ENCODE results near the gene DCAF10.

DCAF10 gene

DNA sequence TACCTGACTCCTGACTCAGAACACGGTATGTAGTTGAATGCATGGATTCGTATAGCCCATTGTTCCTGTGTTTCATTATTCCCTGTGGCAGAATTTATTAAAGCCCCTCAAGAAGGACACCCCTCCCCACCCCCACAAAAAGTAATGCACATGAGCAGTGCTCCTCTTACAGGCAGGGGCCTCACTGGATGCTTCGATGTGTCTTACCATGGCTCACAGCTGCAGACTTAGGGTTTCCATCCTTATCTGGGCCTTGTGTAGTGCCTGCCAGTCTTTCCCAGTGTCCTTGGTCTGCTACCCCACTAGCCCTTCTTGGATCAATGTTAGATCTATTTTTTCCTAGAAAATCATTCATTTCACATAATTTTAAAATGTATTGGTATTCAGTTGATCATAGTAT, 30.6 kb upstream of the DCAF10 start:
- Histone ChIP-seq H3K4me3 (ENCODE audit: low read depth, low read length) (no peak overlapping the region), H3K4me1 (ENCODE audit: control insufficient read depth, insufficient read depth, low read length) (no peaks in the 10 kb centered on the region), H3K9me3 (ENCODE audit: control insufficient read depth, insufficient read depth, low read length) (no peaks in the 10 kb centered on the region), H3K9ac (ENCODE audit: low read depth, low read length) (no peak overlapping the region), H3K36me3 (ENCODE audit: control insufficient read depth, insufficient read depth, low read length) (no peaks in the 10 kb centered on the region), H3K27me3 (ENCODE audit: control insufficient read depth, insufficient read depth, low read length) (no peaks in the 10 kb centered on the region)

DNA sequence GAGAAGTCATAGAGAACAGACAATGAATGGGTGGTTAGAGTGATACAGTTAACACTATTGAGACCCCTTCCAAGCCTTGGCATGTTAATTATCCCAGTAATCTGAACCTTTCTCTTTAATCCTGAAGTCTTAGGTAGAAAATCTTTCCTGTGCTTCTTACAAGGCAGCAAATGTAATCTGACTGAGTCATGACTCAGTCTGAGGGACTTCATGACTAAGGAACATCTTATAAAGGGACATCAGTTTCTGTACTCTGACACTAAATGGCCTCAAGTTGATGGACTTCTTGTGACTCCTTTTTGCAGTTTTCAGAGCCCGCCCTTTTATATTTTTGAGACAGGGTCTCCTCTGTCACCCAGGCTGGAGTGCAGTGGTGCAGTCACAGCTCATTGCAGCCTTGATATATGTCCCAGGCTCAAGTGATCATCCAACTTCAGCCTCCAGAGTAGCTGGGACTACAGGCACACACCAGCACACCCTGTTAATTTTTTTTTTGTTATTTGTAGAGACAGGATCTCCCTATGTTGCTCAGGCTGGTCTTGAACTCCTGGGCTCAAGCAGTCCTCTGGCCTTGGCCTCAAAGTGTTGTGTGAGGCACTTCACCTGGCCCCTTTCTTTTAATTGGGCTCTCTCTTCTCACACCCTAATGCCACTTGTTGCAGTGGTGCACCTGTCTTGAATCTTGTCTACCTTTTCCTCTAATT, 25.2 kb upstream of the DCAF10 start:
- Histone ChIP-seq H3K9me3 (ENCODE audit: control insufficient read depth, insufficient read depth, low read length) (no peaks in the 10 kb centered on the region), H3K4me3 (ENCODE audit: low read depth, low read length) (no peak overlapping the region), H3K27me3 (ENCODE audit: control insufficient read depth, insufficient read depth, low read length) (no peaks in the 10 kb centered on the region), H3K9ac (ENCODE audit: low read depth, low read length) (no peak overlapping the region), H3K36me3 (ENCODE audit: control insufficient read depth, insufficient read depth, low read length) (peaks cover 7% of the 10 kb centered on the region), H3K4me1 (ENCODE audit: control insufficient read depth, insufficient read depth, low read length) (no peaks in the 10 kb centered on the region)

DNA sequence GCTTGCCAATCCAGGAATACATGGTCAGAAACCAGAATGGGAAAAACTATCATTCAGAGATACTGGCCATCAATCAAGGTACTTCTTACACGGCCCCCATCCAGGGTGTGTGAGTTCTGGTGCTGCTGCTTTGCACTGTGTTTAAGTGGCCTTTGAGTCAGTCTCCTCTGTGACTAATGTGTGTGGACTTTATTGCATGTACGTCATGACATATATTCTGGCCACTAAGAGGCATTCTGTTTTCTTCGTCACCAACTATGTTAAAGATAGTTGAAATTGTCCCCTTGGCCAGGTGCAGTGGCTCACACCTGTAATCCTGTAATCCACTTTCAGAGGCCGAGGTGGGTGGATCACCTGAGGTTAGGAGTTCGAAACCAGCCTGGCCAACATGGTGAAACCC, 24.3 kb upstream of the DCAF10 start:
- no peak overlapping the region for H3K9ac ChIP-seq (ENCODE audit: low read depth, low read length)
- H3K36me3 ChIP-seq (ENCODE audit: control insufficient read depth, insufficient read depth, low read length) = peaks cover 11% of the 10 kb centered on the region
- no peak overlapping the region for H3K4me3 ChIP-seq (ENCODE audit: low read depth, low read length)
- no peaks in the 10 kb centered on the region for H3K27me3 ChIP-seq (ENCODE audit: control insufficient read depth, insufficient read depth, low read length)
- H3K4me1 ChIP-seq (ENCODE audit: control insufficient read depth, insufficient read depth, low read length) = no peaks in the 10 kb centered on the region
- H3K9me3 ChIP-seq (ENCODE audit: control insufficient read depth, insufficient read depth, low read length) = no peaks in the 10 kb centered on the region

DNA sequence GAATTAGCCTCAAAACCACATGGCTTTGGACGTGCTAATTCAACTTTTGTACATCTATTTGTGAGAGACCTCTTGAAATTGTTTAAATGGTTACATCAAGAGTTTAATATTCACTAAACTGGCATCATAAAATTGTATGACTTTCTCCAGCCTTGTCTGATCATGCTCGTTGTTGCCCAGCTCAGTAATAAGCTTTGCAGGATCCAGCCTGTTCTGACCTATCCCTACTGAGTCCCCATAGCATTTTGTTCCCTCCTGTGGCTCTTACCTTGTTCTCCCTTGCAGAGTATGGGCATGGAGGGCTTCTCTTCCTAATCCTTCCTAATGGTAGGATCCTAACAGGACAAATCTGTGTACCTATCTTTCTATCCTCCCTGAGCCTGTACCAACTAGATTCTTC, 22.1 kb upstream of the DCAF10 start:
- Histone ChIP-seq H3K9me3 (ENCODE audit: control insufficient read depth, insufficient read depth, low read length) (no peaks in the 10 kb centered on the region), H3K36me3 (ENCODE audit: control insufficient read depth, insufficient read depth, low read length) (peaks cover 27% of the 10 kb centered on the region), H3K9ac (ENCODE audit: low read depth, low read length) (no peak overlapping the region), H3K4me3 (ENCODE audit: low read depth, low read length) (no peak overlapping the region), H3K4me1 (ENCODE audit: control insufficient read depth, insufficient read depth, low read length) (no peaks in the 10 kb centered on the region), H3K27me3 (ENCODE audit: control insufficient read depth, insufficient read depth, low read length) (no peaks in the 10 kb centered on the region)

DNA sequence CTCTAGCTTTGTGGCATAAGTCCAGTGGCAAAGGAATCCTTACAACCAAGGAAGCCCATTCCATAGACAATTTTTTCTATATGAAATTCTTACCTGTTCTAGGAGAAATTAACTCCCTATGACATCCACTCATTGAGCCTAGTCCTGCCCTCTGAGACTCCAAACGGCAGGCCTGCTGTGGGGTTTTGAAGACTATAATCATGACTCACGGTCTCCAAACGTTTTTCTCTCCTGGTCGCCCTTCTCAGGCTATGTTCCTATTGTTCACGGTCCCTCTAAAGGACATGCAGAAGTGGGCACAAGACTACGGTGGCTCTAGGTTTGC, 16.3 kb upstream of the DCAF10 start:
- H3K4me1 ChIP-seq (ENCODE audit: control insufficient read depth, insufficient read depth, low read length) = no peaks in the 10 kb centered on the region
- H3K27me3 ChIP-seq (ENCODE audit: control insufficient read depth, insufficient read depth, low read length) = no peaks in the 10 kb centered on the region
- peak overlapping the region; percentile 90 for H3K9ac ChIP-seq (ENCODE audit: low read depth, low read length)
- no peaks in the 10 kb centered on the region for H3K9me3 ChIP-seq (ENCODE audit: control insufficient read depth, insufficient read depth, low read length)
- peaks cover 25% of the 10 kb centered on the region for H3K36me3 ChIP-seq (ENCODE audit: control insufficient read depth, insufficient read depth, low read length)
- H3K4me3 ChIP-seq (ENCODE audit: low read depth, low read length) = peak overlapping the region; percentile 97

DNA sequence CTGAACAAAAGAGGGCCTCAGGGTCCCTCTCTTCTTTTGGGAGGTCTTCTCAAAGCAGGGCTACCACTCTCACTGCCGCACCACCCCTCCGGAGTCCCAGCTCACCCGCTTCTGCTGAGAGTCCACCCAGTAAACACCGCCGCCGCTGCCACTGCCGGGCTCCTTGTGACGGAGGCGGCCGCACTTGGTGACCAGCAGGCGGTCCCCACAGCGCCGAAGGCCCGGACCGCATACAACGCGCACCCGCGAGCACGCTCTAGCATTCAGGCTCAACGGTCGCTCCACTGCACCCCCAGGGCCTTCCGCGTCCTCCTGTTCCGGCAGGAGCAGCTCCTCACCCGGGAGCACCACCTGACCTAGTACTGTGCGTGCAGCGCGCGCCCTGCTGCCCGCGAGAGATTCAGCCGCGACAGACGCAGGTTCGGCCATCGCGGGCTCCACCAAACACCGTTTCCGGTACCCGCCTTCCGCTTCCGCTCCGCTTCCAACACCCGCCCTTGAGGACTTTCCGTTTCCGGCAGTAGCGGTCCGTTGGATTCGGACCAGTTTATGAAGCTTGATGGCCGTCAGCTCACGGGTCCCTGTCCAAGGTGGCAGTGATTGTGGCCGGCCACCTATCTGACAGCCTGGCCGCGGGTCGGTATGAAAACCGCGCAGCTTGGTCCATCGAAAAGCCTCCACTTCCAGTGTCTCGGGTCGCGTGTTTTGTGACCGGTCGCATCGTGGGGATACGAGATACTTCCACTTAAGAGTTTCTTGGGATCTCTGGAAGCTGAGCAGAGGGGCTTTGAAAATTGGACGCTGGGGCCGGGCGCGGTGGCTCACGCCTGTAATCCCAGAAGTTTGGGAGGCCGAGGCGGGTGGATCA, 15.7 kb upstream of the DCAF10 start, which contains the start of gene EXOSC3:
Gene EXOSC3 (minus strand): TSS at position 449 of the 868 bp plus-strand sequence. CDS start 20 bp downstream, at position 429.
- Histone ChIP-seq H3K9me3 (ENCODE audit: control insufficient read depth, insufficient read depth, low read length) (no peaks in the 10 kb centered on the region), H3K9ac (ENCODE audit: low read depth, low read length) (peak within 1 kb of the TSS; percentile 90), H3K4me3 (ENCODE audit: low read depth, low read length) (peak within 1 kb of the TSS; percentile 97), H3K27me3 (ENCODE audit: control insufficient read depth, insufficient read depth, low read length) (no peaks in the 10 kb centered on the region), H3K36me3 (ENCODE audit: control insufficient read depth, insufficient read depth, low read length) (peaks cover 22% of the 10 kb centered on the region), H3K4me1 (ENCODE audit: control insufficient read depth, insufficient read depth, low read length) (no peaks in the 10 kb centered on the region)

DNA sequence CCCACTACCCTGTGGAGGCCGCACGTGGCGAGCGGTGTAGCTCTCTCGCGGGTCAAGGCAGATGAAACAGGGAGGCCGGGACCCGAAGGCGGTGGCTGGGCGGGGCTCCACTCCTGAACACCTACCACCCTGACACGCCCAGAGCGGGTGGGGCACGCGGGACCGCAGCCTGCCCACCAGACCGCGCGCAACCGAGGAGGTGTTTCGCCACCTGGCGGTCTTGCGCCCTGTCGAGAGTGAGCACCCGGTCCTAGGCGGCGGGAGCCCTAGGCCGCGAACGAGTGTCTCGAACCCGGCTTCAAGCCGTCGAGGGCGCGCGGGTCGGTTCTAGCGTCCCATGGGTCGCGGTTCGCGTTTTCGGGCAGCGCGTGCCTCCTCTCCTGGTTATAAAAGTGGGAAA, 13.5 kb upstream of the DCAF10 start:
- H3K9ac ChIP-seq (ENCODE audit: low read depth, low read length) = no peak overlapping the region
- H3K9me3 ChIP-seq (ENCODE audit: control insufficient read depth, insufficient read depth, low read length) = no peaks in the 10 kb centered on the region
- H3K27me3 ChIP-seq (ENCODE audit: control insufficient read depth, insufficient read depth, low read length) = no peaks in the 10 kb centered on the region
- peaks cover 16% of the 10 kb centered on the region for H3K36me3 ChIP-seq (ENCODE audit: control insufficient read depth, insufficient read depth, low read length)
- no peak overlapping the region for H3K4me3 ChIP-seq (ENCODE audit: low read depth, low read length)
- no peaks in the 10 kb centered on the region for H3K4me1 ChIP-seq (ENCODE audit: control insufficient read depth, insufficient read depth, low read length)

DNA sequence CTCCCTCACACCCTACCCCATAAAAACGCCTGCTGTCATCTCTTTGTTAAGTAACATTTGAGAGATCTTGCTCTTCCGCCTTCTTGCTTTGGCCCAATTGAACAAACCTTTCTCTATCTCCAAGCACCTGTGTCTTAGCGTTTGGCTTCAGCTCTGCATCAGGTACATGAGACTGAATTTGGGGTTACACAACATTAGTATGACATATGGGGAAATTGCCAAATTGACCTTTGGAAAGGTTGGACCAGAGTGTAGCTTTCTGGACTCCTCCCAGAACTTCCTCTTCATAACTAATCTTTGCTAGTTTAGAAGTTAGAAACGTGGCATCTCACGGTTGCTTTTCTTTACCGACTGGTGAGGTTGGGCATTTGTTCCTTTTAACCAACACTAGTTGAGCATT, 12.3 kb upstream of the DCAF10 start:
- Histone ChIP-seq H3K4me1 (ENCODE audit: control insufficient read depth, insufficient read depth, low read length) (no peaks in the 10 kb centered on the region), H3K9me3 (ENCODE audit: control insufficient read depth, insufficient read depth, low read length) (no peaks in the 10 kb centered on the region), H3K36me3 (ENCODE audit: control insufficient read depth, insufficient read depth, low read length) (peaks cover 4% of the 10 kb centered on the region), H3K9ac (ENCODE audit: low read depth, low read length) (no peak overlapping the region), H3K4me3 (ENCODE audit: low read depth, low read length) (no peak overlapping the region), H3K27me3 (ENCODE audit: control insufficient read depth, insufficient read depth, low read length) (no peaks in the 10 kb centered on the region)

DNA sequence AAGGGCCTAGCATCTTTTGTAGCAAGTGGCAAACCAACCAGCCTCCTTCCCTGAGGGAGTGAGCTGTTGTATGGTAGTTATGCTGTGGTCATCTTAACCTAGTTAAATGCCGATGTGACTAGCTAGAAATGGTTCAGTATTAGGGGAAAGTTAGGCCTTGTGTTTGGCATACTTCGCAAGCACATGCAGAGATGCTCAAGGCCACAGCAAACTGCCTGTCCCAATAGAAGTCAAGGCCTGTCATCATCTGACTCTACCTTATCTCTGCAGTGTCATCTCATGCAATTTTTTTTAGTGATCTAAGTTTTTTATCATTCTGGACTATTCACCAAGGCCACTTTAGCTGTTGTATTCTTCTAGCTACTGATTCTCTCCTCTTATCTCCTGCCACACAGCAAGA, 10.5 kb upstream of the DCAF10 start:
- Histone ChIP-seq H3K4me1 (ENCODE audit: control insufficient read depth, insufficient read depth, low read length) (no peaks in the 10 kb centered on the region), H3K36me3 (ENCODE audit: control insufficient read depth, insufficient read depth, low read length) (no peaks in the 10 kb centered on the region), H3K27me3 (ENCODE audit: control insufficient read depth, insufficient read depth, low read length) (peaks cover 2% of the 10 kb centered on the region), H3K4me3 (ENCODE audit: low read depth, low read length) (no peak overlapping the region), H3K9ac (ENCODE audit: low read depth, low read length) (no peak overlapping the region), H3K9me3 (ENCODE audit: control insufficient read depth, insufficient read depth, low read length) (no peaks in the 10 kb centered on the region)

DNA sequence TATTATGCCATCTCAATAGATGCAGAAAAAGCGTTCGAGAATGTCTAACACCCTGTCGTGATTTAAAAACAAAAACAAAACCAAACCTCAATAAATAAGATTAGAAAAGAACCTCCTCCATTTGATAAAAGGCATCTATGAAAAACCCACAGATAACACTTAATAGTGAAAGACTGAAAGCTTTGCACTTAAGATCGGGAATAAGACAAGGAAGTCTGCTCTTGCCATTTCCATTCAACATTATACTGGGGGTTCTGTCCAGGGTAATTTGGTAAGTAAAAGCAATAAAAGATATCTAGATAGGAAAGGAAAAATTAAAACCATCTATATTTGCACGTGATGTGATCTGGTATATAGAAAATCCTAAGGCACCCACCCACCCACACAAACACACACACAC, 8.5 kb upstream of the DCAF10 start:
- no peaks in the 10 kb centered on the region for H3K9me3 ChIP-seq (ENCODE audit: control insufficient read depth, insufficient read depth, low read length)
- peaks cover 4% of the 10 kb centered on the region for H3K27me3 ChIP-seq (ENCODE audit: control insufficient read depth, insufficient read depth, low read length)
- H3K4me1 ChIP-seq (ENCODE audit: control insufficient read depth, insufficient read depth, low read length) = no peaks in the 10 kb centered on the region
- no peaks in the 10 kb centered on the region for H3K36me3 ChIP-seq (ENCODE audit: control insufficient read depth, insufficient read depth, low read length)
- no peak overlapping the region for H3K4me3 ChIP-seq (ENCODE audit: low read depth, low read length)
- H3K9ac ChIP-seq (ENCODE audit: low read depth, low read length) = no peak overlapping the region

DNA sequence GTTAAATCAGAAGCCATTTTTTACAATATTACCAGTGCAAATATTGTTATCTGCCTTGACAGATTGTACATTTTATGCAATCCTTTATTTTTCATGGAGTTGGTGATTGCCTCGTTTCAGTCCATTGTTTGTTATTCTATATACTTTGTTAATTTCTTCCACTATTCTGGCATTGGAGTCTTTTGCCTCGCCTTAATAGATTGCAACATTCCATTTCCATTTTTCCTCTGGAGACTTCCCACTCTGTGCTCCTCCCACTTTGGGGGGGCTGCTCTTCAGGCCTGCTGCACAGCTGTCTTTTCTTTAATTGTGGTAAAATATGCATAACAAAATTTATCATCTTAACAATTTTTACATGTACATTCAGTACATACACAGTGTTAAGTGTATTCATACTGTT, 4.4 kb upstream of the DCAF10 start:
- peaks cover 5% of the 10 kb centered on the region for H3K4me1 ChIP-seq (ENCODE audit: control insufficient read depth, insufficient read depth, low read length)
- no peaks in the 10 kb centered on the region for H3K9me3 ChIP-seq (ENCODE audit: control insufficient read depth, insufficient read depth, low read length)
- no peak overlapping the region for H3K4me3 ChIP-seq (ENCODE audit: low read depth, low read length)
- H3K9ac ChIP-seq (ENCODE audit: low read depth, low read length) = no peak overlapping the region
- H3K27me3 ChIP-seq (ENCODE audit: control insufficient read depth, insufficient read depth, low read length) = peaks cover 6% of the 10 kb centered on the region
- H3K36me3 ChIP-seq (ENCODE audit: control insufficient read depth, insufficient read depth, low read length) = no peaks in the 10 kb centered on the region

DNA sequence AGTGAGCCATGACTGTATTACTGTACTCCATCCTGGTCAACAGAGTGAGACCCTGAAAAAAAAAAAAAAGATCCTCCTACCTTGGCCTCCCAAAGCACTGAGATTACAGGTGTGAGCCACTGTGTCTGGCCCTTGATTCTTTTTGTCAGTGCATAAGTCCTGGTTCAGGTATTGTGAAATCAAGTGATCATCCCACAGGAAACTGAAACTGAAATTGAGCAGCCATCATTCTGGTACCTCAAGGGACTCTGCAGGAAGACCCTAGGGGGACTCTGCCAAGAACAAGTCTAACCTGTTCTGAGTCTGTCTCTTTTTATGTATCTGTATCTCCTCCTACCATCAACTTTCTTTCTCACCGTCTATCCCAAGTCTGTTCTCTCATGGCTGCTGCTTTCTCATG, 1.9 kb upstream of the DCAF10 start:
- no peaks in the 10 kb centered on the region for H3K9me3 ChIP-seq (ENCODE audit: control insufficient read depth, insufficient read depth, low read length)
- peaks cover 6% of the 10 kb centered on the region for H3K27me3 ChIP-seq (ENCODE audit: control insufficient read depth, insufficient read depth, low read length)
- H3K4me1 ChIP-seq (ENCODE audit: control insufficient read depth, insufficient read depth, low read length) = peaks cover 12% of the 10 kb centered on the region
- H3K9ac ChIP-seq (ENCODE audit: low read depth, low read length) = no peak overlapping the region
- H3K4me3 ChIP-seq (ENCODE audit: low read depth, low read length) = no peak overlapping the region
- no peaks in the 10 kb centered on the region for H3K36me3 ChIP-seq (ENCODE audit: control insufficient read depth, insufficient read depth, low read length)

Measured in iPS-15b (cell line).